ENCODE data around the gene PLEKHG4.

GRCh38 chr16:67249178-67250044 is 29.9 kb upstream of the PLEKHG4 start:
- no peak for TF ChIP-seq CTCF (IDR thresholded peaks at IDR 0.05; ENCODE audit: borderline replicate concordance, extremely low read depth, low read length, poor library complexity, severe bottlenecking)
- TF ChIP-seq EZH2 (IDR thresholded peaks at IDR 0.05; ENCODE audit: borderline replicate concordance, low read depth, low read length, severe bottlenecking) = no peak
